ENCODE data around the gene HELZ2.
"Not testable (repeated sequence)": the region's sequence is repeated elsewhere in the genome, so short reads cannot be mapped to it uniquely, and the experiment has no call there.

The HELZ2 gene

GRCh38 chr20:63576311-63576710 is 2.3 kb upstream of the HELZ2 start:
- no peak overlapping the region for H3K4me3 ChIP-seq (ENCODE audit: low read depth, low read length)
- no peak for TF ChIP-seq CTCF (IDR thresholded peaks at IDR 0.05; ENCODE audit: insufficient read depth, low read length, missing control alignments)
- DNase-seq (ENCODE audit: low read depth, low spot score) = no peak
- POLR2A ChIA-PET = no interaction called here
- CTCF ChIA-PET = no interaction called here

GRCh38 chr20:63574829-63575743 is 1.0 kb upstream of the HELZ2 start:
- ChIA-PET POLR2A (interaction anchor here (0.6 kb wide), 1 partner anchor 13 kb away, joined by 3 read pairs; no protein-coding TSS in a partner anchor), CTCF (no interaction called here)
- TF ChIP-seq CTCF (IDR thresholded peaks at IDR 0.05; ENCODE audit: insufficient read depth, low read length, missing control alignments) = no peak

GRCh38 chr20:63573647-63574131 is 350 bp downstream of the HELZ2 start:
- ChIA-PET POLR2A (interaction anchor here (0.7 to 0.9 kb wide), 3 partner anchors 9 to 292 kb away, joined by 3 to 5 read pairs (median 3); partner anchors contain the start of gene TPD52L2), CTCF (interaction anchor here (1.0 to 1.5 kb wide), 5 partner anchors 12 to 77 kb away, joined by 3 to 7 read pairs (median 4); no protein-coding TSS in a partner anchor)
- DNase-seq (ENCODE audit: low read depth, low spot score) = no peak
- no peak for TF ChIP-seq CTCF (IDR thresholded peaks at IDR 0.05; ENCODE audit: insufficient read depth, low read length, missing control alignments)
- H3K4me3 ChIP-seq (ENCODE audit: low read depth, low read length) = peak overlapping the region; percentile 84

More at GRCh38 chr20:63574829-63575743, 1.0 kb upstream of the HELZ2 start:
- no peak for DNase-seq (ENCODE audit: low read depth, low spot score)
- no peak overlapping the region; the same call in 1 of the 2 replicates for H3K4me3 ChIP-seq (ENCODE audit: low read depth, low read length)

- POLR2A ChIA-PET = no interaction called here
- TF ChIP-seq CTCF (IDR thresholded peaks at IDR 0.05; ENCODE audit: insufficient read depth, low read length, missing control alignments) = peak; percentile 22
- DNase-seq (ENCODE audit: low read depth, low spot score) = no peak
- peak overlapping the region; percentile 84 for H3K4me3 ChIP-seq (ENCODE audit: low read depth, low read length)
- CTCF ChIA-PET = interaction anchor here (1.0 to 1.5 kb wide), 5 partner anchors 13 to 76 kb away, joined by 3 to 7 read pairs (median 4); no protein-coding TSS in a partner anchor
Observed at GRCh38 chr20:63572788-63573646, 1.0 kb downstream of the HELZ2 start.

- CTCF ChIA-PET = interaction anchor here (1.0 to 1.5 kb wide), 4 partner anchors 17 to 76 kb away, joined by 3 to 7 read pairs (median 4); no protein-coding TSS in a partner anchor
- no peak for DNase-seq (ENCODE audit: low read depth, low spot score)
- no peak overlapping the region for H3K4me3 ChIP-seq (ENCODE audit: low read depth, low read length)
- no peak for TF ChIP-seq CTCF (IDR thresholded peaks at IDR 0.05; ENCODE audit: insufficient read depth, low read length, missing control alignments)
- POLR2A ChIA-PET = interaction anchor here (0.6 kb wide), 1 partner anchor 12 kb away, joined by 3 read pairs; no protein-coding TSS in a partner anchor
Observed at GRCh38 chr20:63572071-63572787, 1.8 kb downstream of the HELZ2 start.

- DNase-seq (ENCODE audit: low read depth, low spot score); H3K4me3 ChIP-seq (ENCODE audit: low read depth, low read length); POLR2A ChIA-PET; CTCF ChIA-PET: not testable (repeated sequence)
Observed at GRCh38 chr20:63571087-63571478, 3.0 kb downstream of the HELZ2 start.
